Measurements from ENCODE around the gene BLACAT1. TPM values are rescaled to one million over a fixed set of nuclear protein-coding genes. Genes with fewer than 3 reads are reported as not detected.
"Not testable (repeated sequence)": the region's sequence is repeated elsewhere in the genome, so short reads cannot be mapped to it uniquely, and the experiment has no call there.

BLACAT1 gene
- total RNA-seq, 1 experiment from 2014 or later: 0.34 TPM

- H3K27me3 Mint-ChIP-seq (ENCODE audit: insufficient read depth, unreplicated experiment): peaks cover 20% of the 10 kb centered on the region
- Histone ChIP-seq H3K36me3 (ENCODE audit: control insufficient read depth, insufficient read depth, low read length) (no peaks in the 10 kb centered on the region), H3K4me3 (ENCODE audit: low read depth, low read length) (no peak overlapping the region), H3K27me3 (replicated peaks; ENCODE audit: control insufficient read depth, insufficient read depth, low read length) (no peaks in the 10 kb centered on the region; the same call in 1 of the 2 replicates), H3K4me1 (no peaks in the 10 kb centered on the region), H3K9me3 (no peaks in the 10 kb centered on the region)
- intact Hi-C loops (cut with micrococcal nuclease; ENCODE audit: unreplicated experiment): no loop called here
- H3K36me3 Mint-ChIP-seq (ENCODE audit: insufficient read depth, unreplicated experiment): no peaks in the 10 kb centered on the region
- CTCF ChIA-PET: interaction anchor here (1.0 to 1.1 kb wide), 2 partner anchors 69 to 108 kb away, joined by 4 read pairs; no protein-coding TSS in a partner anchor
- POLR2A ChIA-PET: no interaction called here
- no peaks in the 10 kb centered on the region for H3K4me1 Mint-ChIP-seq (ENCODE audit: low read depth, unreplicated experiment)
- no peak overlapping the region for H3K4me3 Mint-ChIP-seq (ENCODE audit: unreplicated experiment)
- no peaks in the 10 kb centered on the region for H3K9me3 Mint-ChIP-seq (ENCODE audit: unreplicated experiment)
- TF ChIP-seq CTCF (IDR thresholded peaks at IDR 0.05; ENCODE audit: insufficient read depth in 1 of 2, low read depth in 1 of 2, low read length in 1 of 2, severe bottlenecking in 1 of 2, unreplicated experiment in 1 of 2): no peak
- no peak for DNase-seq
- H3K27ac Mint-ChIP-seq (ENCODE audit: unreplicated experiment): no peak overlapping the region
- BruUV-seq (replicated peaks): no TSS peak
Observed at GRCh38 chr1:205416322-205416721, 39.5 kb downstream of the BLACAT1 start.

- no peaks in the 10 kb centered on the region for H3K4me1 ChIP-seq
- H3K9me3 Mint-ChIP-seq (ENCODE audit: unreplicated experiment): no peaks in the 10 kb centered on the region
- H3K36me3 Mint-ChIP-seq (ENCODE audit: insufficient read depth, unreplicated experiment): no peaks in the 10 kb centered on the region
- no peaks in the 10 kb centered on the region for H3K4me1 Mint-ChIP-seq (ENCODE audit: low read depth, unreplicated experiment)
- BruUV-seq (replicated peaks): no TSS peak
- ChIA-PET CTCF (interaction anchor here (1.2 kb wide), 1 partner anchor 75 kb away, joined by 4 read pairs; no protein-coding TSS in a partner anchor), POLR2A (interaction anchor here (0.6 kb wide), 1 partner anchor 89 kb away, joined by 3 read pairs; no protein-coding TSS in a partner anchor)
- no peaks in the 10 kb centered on the region for H3K27me3 ChIP-seq (replicated peaks; ENCODE audit: control insufficient read depth, insufficient read depth, low read length)
- peaks cover 24% of the 10 kb centered on the region for H3K27me3 Mint-ChIP-seq (ENCODE audit: insufficient read depth, unreplicated experiment)
- intact Hi-C loops (cut with micrococcal nuclease; ENCODE audit: unreplicated experiment): no loop called here
- no peak overlapping the region for H3K4me3 ChIP-seq (ENCODE audit: low read depth, low read length)
- no peak for DNase-seq
- TF ChIP-seq CTCF (IDR thresholded peaks at IDR 0.05; ENCODE audit: insufficient read depth in 1 of 2, low read depth in 1 of 2, low read length in 1 of 2, severe bottlenecking in 1 of 2, unreplicated experiment in 1 of 2): no peak
- no peak overlapping the region for H3K27ac Mint-ChIP-seq (ENCODE audit: unreplicated experiment)
- no peaks in the 10 kb centered on the region for H3K9me3 ChIP-seq
- H3K4me3 Mint-ChIP-seq (ENCODE audit: unreplicated experiment): no peak overlapping the region
- H3K36me3 ChIP-seq (ENCODE audit: control insufficient read depth, insufficient read depth, low read length): no peaks in the 10 kb centered on the region
Observed at GRCh38 chr1:205410581-205411298, 45.1 kb downstream of the BLACAT1 start.

- DNase-seq: no peak
- Histone ChIP-seq H3K4me1 (no peaks in the 10 kb centered on the region), H3K4me3 (ENCODE audit: low read depth, low read length) (no peak overlapping the region), H3K27me3 (replicated peaks; ENCODE audit: control insufficient read depth, insufficient read depth, low read length) (no peaks in the 10 kb centered on the region), H3K36me3 (ENCODE audit: control insufficient read depth, insufficient read depth, low read length) (no peaks in the 10 kb centered on the region), H3K9me3 (no peaks in the 10 kb centered on the region)
- POLR2A ChIA-PET: no interaction called here
- intact Hi-C loops (cut with micrococcal nuclease; ENCODE audit: unreplicated experiment): no loop called here
- Mint-ChIP-seq H3K27me3 (ENCODE audit: insufficient read depth, unreplicated experiment) (peaks cover 24% of the 10 kb centered on the region), H3K4me3 (ENCODE audit: unreplicated experiment) (no peak overlapping the region), H3K9me3 (ENCODE audit: unreplicated experiment) (no peaks in the 10 kb centered on the region), H3K27ac (ENCODE audit: unreplicated experiment) (no peak overlapping the region), H3K36me3 (ENCODE audit: insufficient read depth, unreplicated experiment) (no peaks in the 10 kb centered on the region), H3K4me1 (ENCODE audit: low read depth, unreplicated experiment) (no peaks in the 10 kb centered on the region)
- no peak for TF ChIP-seq CTCF (IDR thresholded peaks at IDR 0.05; ENCODE audit: insufficient read depth in 1 of 2, low read depth in 1 of 2, low read length in 1 of 2, severe bottlenecking in 1 of 2, unreplicated experiment in 1 of 2)
- BruUV-seq (replicated peaks): no TSS peak
- CTCF ChIA-PET: interaction anchor here (0.8 kb wide), 1 partner anchor 10 kb away, joined by 3 read pairs; no protein-coding TSS in a partner anchor
Observed at GRCh38 chr1:205407970-205408369, 47.9 kb downstream of the BLACAT1 start.

- H3K9me3 Mint-ChIP-seq (ENCODE audit: unreplicated experiment); DNase-seq; H3K36me3 Mint-ChIP-seq (ENCODE audit: insufficient read depth, unreplicated experiment); H3K9me3 ChIP-seq; H3K4me3 ChIP-seq (ENCODE audit: low read depth, low read length); H3K27me3 ChIP-seq (replicated peaks; ENCODE audit: control insufficient read depth, insufficient read depth, low read length); H3K27ac Mint-ChIP-seq (ENCODE audit: unreplicated experiment); H3K4me3 Mint-ChIP-seq (ENCODE audit: unreplicated experiment); CTCF ChIA-PET; H3K4me1 ChIP-seq; H3K36me3 ChIP-seq (ENCODE audit: control insufficient read depth, insufficient read depth, low read length); intact Hi-C loops (cut with micrococcal nuclease; ENCODE audit: unreplicated experiment); H3K4me1 Mint-ChIP-seq (ENCODE audit: low read depth, unreplicated experiment); POLR2A ChIA-PET; BruUV-seq (replicated peaks): not testable (repeated sequence)
- H3K27me3 Mint-ChIP-seq (ENCODE audit: insufficient read depth, unreplicated experiment): peaks cover 18% of the 10 kb centered on the region
Observed at GRCh38 chr1:205406252-205406651, 49.6 kb downstream of the BLACAT1 start.

Data from Caco-2 (cell line).